NCI-H460 (cell line): ENCODE results near the gene DHX16. TPM values are rescaled to one million over a fixed set of nuclear protein-coding genes. Genes with fewer than 3 reads are reported as not detected.
"Not testable (repeated sequence)": the region's sequence is repeated elsewhere in the genome, so short reads cannot be mapped to it uniquely, and the experiment has no call there.

Experiments used
- DNase-seq: peaks from one replicate; pipeline ENCODE4 v3.0.0-alpha.2; 2016; ENCODE audit warnings: low read depth; ENCODE audit errors: extremely low read depth
- polyA plus RNA-seq: library from polyadenylated mRNA; depleted of rRNA; stranded (reverse); fragments of >200 nt; gene quantifications from 2 replicates; pipeline ENCODE4 v1.2.3, GENCODE V29; 2014; cell fraction: nucleus; rRNA removed
- total RNA-seq: library from RNA; depleted of rRNA; stranded (reverse); fragments of >200 nt; shearing (Covaris generic); gene quantifications from 2 replicates; pipeline ENCODE4 v1.2.3, GENCODE V29; 2014; rRNA removed

The DHX16 gene
- 35.5 and 35.6 TPM in 2 replicates for total RNA-seq
- polyA plus RNA-seq: 30.6 and 38.3 TPM in 2 replicates

DNA sequence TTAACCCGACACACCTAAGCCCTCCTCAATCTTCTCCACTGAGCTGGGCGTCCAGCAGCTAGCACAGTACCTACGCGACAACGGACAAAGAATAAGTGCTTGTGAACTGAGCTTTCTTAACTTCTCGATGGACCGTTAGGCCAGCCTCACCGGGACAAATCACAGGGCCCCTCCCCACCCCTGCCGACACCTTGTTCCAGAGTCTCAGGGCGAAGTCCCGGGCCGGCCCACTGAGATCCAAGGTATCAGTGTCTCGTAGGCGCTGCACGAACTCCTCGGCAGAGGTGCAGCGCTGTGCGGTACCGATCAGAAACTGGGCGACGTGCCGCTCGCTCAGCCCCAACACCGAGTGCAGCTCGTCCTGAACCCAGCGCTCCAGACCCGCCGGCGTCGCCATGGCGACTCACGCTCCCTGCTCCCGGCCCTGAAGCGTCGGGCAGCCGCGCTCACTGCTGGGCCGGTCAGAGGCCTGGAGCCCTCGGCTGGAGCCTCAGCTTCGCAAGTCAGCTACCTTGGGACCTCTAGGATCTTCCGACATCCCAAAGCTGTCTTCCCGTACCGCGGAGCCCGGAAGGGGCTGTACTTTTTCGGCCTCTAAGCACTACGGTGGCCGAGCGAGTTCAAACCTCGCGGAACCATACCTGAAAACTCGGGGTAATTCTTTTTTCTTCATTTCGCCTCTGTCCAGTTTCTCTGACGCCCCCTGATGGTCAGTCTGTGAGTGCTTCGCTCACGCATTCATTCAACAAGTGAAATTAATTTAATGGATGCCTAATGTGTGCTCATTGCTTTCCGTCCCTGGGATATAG, at the start of gene DHX16:
DHX16 (minus strand) TSS at position 562 of the 809 bp plus-strand sequence; CDS start at position 397, 165 bp downstream.
- DNase-seq: peak; percentile 94

DNA sequence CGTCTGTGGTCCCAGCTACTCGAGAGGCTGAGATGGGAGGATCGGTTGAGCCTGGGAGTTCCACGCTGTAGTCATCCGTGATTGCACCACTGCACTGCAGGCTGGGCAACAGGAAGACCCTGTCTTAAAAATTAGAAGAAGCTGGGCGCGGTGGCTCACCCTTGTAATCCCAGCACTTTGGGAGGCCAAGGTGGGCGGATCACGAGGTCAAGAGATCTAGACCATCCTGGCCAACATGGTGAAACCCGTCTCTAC, 49.1 kb upstream of the DHX16 start:
- not testable (repeated sequence) for DNase-seq

- DNase-seq: peak; percentile 76
Measured at GRCh38 chr6:30721198-30722024, 48.6 kb upstream of the DHX16 start.

- DNase-seq: no peak
Measured at GRCh38 chr6:30720738-30721197, 48.0 kb upstream of the DHX16 start.

DNA sequence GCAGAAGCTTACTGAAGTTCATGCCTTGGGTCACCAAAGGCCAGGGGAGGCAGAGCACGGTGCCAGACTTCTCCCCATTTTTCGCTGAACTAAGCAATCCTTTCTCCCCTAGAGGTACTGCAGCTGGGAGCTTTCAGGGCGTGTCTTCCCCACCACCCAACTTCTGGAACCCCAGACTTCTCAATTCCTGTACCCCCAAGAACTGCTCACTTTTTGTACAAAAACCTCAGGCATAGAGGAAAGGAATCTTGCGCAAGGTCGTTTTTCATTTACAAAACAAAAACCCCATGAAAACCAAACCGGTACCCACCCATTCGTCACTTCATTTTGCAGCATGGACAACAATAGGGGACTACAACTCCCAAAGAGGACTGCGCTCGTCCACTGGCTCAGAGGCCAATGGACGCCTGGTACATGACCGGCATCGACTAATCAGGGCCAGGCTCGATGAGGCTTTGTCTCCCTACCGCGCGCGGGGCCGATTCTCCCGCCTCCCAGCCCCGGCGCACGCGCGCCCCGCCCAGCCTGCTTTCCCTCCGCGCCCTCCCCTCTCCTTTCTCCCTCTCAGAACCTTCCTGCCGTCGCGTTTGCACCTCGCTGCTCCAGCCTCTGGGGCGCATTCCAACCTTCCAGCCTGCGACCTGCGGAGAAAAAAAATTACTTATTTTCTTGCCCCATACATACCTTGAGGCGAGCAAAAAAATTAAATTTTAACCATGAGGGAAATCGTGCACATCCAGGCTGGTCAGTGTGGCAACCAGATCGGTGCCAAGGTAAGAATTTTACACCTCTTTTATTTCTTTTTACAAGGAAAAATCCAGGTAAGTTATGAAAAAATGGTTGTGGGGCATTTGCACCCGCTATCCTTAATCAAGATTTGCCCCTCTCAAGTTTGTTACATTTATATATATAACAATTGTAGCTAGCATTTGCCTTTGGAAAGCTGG, 47.3 kb upstream of the DHX16 start, which contains the start of gene TUBB:
TUBB (plus strand) TSS at position 562 of the 947 bp plus-strand sequence; CDS start at position 717, 155 bp downstream.
- DNase-seq: peak; percentile 95

DNA sequence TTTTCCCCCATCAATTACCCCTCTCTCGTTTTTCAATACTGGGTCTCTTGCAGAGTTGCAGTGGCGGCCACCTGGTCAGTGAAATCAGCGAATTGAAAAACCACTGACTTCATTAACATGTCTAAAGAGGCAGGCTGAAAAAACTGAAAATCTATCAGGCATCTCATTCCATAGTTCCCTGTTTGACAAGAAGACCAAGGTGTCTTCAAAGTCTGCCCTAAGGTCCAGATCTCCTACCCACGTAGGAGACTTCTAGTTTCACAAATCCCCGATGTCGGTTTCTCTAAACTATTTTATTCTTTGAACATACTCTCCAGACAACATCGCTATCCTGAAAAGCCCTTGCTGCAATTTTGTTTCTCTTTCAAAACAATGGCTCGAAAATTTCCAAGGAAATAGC, 46.5 kb upstream of the DHX16 start:
- DNase-seq: no peak

DNA sequence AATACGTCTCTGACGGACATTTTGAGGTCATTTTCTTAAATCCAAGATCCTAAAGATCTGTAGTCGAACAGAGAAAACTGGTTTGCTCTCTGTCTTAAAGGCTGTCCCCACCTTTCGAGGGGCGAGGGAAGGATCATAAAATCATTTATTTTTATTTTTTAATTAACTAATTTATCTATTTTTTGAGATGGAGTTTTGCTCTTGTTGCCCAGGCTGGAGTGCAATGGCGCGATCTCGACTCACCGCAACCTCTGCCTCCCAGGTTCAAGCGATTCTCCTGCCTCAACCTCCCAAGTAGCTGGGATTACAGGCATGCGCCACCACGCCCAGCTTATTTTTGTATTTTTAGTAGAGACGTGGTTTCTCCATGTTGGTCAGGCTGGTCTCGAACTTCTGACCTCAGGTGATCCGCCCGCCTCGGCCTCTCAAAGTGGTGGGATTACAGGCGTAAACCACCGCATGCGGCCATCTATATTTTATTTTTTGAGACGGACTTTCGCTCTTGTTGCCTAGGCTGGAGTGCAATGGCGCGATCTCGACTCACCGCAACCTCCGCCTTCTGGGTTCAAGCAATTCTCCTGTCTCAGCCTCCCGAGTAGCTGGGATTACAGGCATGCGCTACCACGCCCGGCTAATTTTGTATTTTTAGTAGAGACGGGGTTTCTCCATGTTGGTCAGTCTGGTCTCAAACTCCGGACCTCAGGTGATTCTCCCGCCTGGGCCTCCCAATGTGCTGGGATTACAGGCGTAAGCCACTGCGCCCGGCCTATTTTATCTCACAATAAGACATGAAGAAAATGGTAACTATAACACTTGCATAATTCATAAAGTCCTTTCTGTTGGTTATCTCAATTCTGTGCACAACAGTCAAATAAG, 45.3 kb upstream of the DHX16 start:
- not testable (repeated sequence) for DNase-seq

DNA sequence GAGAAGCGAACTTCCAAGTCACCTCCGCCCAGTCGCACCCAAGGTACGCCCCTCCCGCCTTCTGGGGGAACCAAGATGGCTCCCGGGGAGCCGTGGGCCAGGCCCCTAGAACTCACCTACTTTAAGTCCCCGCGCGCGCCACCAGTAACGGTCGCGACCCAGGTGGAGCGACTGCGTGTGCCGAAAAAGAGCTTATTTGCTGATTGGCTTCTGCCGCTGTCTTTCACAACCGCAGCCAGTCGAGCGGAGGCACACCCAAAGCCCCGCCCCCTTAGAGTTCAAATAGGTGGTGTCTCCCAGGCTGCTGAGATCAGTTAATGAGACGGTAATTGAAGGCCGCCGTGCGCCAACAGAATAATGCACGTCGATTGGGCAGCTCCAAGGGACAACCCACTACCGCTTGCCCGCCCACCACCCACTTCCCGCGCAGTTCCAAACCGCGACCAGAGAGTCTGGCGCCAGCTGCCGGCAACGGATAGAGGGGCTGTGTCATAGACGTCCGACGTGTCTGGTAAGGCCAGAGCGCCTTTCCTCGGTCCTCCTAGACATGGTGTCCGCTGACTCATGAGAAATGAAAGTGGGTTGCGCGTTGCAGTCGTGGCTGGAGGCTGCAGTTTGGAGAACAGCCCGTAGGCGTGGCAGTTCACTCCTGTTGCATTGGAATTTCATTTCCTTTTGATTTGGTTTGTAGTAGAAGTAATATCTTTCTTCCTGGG, 44.5 kb upstream of the DHX16 start, which contains the start of gene MDC1:
MDC1 (minus strand) TSS at position 153 of the 716 bp plus-strand sequence. CDS start 2,106 bp downstream, outside the sequence.
- peak; percentile 99 for DNase-seq

DNA sequence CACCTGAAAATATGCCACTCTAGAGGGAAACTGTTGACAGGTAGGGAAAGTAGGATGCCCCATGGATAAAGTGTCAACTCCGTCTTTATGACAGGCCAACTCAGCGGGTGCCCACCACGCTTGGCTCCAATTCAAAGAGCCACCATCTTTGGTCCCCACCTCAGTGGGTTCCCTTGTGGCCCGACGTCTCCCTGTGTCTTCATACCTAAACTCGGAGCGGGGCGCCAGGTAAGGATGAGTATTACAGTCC, 44.0 kb upstream of the DHX16 start:
- DNase-seq: no peak

GRCh38 chr6:30714263-30714662, 41.5 kb upstream of the DHX16 start:
- no peak for DNase-seq

GRCh38 chr6:30712441-30712945, 39.7 kb upstream of the DHX16 start:
- DNase-seq: no peak

DNA sequence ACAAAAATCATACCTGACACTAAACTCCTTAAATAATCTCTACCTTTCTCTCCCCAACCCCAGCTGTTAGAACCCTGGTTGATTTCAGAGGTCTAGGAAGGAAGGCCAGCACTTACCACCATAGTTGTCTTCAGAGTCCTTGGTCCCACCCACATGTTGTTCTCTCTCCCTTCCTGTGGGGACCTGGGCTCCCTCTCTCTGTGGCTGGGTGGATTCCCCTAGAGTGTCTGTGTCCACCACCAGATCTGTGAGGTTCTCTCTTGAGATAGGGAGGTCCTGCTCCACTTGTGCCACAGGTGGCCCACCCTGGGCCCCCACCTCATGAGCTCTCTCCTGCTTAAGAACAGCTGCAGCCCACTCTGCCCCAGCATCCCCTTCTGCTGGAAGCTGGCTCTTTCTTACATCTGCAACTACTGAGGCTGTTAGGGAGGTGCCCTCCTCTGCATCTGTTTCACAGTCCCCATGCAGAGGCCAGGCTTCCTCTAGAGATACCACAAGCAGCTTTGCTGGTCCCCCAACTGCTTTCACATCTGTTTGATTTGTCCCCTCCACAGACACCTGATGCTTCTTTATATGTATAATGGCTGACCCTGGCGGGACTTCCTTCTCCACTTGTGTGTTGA, 39.1 kb upstream of the DHX16 start:
- no peak for DNase-seq

- DNase-seq: no peak
Measured at GRCh38 chr6:30709101-30709868, 36.5 kb upstream of the DHX16 start.

GRCh38 chr6:30707281-30707850, 34.6 kb upstream of the DHX16 start:
- no peak for DNase-seq

DNA sequence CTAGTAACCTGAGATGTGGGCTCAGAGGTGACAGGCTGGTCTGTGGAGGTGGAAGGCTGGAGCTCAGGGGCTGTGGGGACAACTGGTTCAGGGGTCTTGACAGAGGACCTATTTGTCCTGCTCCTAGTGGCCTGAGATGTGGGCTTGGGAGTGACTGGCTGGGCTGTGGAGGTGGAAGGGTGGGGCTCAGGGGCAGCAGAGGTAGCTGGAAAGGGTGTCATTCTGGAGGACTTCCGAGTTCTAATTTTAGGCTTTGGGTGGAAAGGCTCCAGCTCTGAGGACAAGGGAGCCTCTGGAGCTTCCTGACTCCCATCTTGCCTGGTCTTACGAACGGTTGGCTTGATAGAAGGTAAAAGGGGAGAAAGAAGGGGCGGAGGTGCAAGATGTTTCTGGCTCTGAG, 32.8 kb upstream of the DHX16 start:
- no peak for DNase-seq

DNA sequence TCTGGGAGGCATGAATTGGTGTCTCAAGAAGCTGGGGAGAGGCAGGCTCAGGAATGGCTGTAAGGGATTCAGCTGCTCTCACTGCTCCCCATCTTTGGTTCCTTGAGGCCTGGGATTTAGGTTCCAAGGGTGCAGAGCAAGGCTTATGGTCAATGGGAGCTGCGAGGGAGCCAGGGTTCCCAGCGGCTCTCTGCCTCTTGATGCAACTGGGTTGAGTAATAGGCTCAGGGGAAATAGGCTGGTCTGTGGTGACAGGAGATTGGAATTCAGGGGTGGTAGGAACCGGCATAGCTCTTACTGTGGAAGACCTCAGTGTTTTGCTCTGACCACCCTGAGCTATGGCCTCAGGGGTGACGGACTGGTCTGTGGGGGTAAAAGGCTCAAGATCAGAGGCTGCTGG, 31.0 kb upstream of the DHX16 start:
- DNase-seq: no peak

GRCh38 chr6:30703011-30703410, 30.2 kb upstream of the DHX16 start:
- no peak for DNase-seq
